Stimulated activated CD8-positive, alpha-beta memory T cell treated with anti-CD3 and anti-CD28 coated beads, Interleukin-7, amount 100 ng/mL, for 24 hours (primary cell): ENCODE data around the gene PLGRKT.
"Not testable (repeated sequence)": the region's sequence is repeated elsewhere in the genome, so short reads cannot be mapped to it uniquely, and the experiment has no call there.

Experiments
- DNase-seq: peaks from one replicate; pipeline ENCODE4 v3.0.0-alpha.2; 2020; ENCODE audit warnings: low read depth

Gene PLGRKT

GRCh38 chr9:5450359-5451091, 12.8 kb upstream of the PLGRKT start, which contains the start of gene CD274:
TSS of gene CD274 (plus strand) at chr9:5450542. CDS start at chr9:5456114, 5,572 bp downstream.
- DNase-seq, result peak; percentile 58

DNA sequence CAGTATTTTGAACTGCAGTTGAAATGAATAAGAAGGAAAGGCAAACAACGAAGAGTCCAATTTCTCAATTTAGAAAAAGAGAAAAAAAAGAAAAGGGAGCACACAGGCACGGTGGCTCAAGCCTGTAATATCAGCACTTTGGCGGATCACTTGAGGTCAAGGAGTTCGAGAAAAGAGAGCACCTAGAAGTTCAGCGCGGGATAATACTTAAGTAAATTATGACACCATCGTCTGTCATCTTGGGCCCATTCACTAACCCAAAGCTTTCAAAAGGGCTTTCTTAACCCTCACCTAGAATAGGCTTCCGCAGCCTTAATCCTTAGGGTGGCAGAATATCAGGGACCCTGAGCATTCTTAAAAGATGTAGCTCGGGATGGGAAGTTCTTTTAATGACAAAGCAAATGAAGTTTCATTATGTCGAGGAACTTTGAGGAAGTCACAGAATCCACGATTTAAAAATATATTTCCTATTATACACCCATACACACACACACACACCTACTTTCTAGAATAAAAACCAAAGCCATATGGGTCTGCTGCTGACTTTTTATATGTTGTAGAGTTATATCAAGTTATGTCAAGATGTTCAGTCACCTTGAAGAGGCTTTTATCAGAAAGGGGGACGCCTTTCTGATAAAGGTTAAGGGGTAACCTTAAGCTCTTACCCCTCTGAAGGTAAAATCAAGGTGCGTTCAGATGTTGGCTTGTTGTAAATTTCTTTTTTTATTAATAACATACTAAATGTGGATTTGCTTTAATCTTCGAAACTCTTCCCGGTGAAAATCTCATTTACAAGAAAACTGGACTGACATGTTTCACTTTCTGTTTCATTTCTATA, 12.0 kb upstream of the PLGRKT start:
- no peak for DNase-seq

- DNase-seq, result no peak
These were observed 11.0 kb upstream of the PLGRKT start for GRCh38 chr9:5448461-5449435.

DNA sequence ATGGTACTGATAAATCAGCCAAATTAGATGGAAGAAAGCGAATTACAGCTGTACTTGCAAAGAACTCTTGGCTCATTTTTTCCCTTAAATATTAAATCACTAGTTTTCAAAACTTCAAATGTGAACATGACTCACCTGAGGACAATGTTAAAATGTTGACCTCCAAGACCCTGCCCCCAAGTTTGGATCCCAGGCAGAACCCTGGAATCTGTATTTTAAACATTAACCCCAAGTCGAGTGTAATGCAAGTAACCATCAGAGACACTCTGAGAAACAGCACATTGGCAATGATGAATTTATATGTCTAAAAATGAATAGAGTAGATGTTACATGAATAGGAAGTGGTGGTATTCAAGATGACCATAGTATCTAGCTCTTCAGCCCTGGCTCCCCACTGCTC, 10.3 kb upstream of the PLGRKT start:
- no peak for DNase-seq

DNA sequence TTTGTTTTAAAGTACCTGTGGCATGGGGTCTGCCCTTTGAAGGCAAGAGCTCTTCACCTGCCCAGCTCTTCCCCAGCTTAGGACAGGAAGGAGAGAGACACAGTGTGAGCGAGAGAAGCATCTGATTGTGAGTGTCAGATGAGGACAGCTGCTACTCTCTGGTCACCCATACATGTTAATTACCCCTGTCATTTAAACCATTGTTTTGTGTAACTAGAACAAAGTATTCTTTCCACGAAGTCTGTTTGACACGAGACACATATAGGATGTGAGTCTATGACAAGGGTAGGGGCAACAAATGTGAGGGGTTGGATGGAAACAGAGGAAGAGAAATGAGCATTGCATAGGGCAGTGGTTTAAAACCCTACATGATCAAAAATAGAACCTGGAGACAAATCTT, 9.6 kb upstream of the PLGRKT start:
- no peak for DNase-seq

DNA sequence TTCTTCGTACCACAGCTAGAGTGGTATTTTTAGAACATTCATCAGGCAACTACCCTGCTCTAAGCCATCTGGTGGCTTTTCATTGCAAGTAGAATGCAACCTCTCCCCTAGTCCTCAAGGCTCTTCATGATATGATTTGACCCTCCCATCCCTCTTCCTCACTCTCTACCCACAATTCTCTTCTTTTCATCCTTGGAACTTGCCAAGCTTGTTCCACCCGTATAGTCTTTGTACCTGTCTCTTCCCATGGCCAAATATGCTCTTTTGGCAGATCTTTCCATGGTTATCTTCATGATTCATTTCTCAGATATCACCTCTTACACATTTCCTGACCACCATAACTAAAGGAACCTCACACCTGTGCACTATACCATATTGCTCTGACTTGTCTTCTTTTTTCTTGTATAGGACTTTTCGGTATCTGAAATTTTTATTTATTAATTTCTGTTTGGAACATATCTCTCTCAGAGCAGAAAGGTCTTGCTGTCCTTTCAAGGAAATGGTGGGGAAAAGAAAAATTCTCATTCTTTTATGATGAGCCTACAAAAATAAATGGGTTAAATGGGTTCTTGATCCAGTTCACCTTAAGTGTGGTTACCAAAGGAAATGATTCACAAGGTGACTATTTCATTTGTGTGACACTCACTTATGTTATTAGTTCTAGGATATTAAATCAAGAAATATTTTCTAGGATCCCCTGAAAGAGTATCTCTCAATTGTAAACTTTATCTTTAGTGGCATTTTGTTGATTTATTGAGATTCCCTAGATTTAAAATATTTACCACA, 8.9 kb upstream of the PLGRKT start:
- no peak for DNase-seq

DNA sequence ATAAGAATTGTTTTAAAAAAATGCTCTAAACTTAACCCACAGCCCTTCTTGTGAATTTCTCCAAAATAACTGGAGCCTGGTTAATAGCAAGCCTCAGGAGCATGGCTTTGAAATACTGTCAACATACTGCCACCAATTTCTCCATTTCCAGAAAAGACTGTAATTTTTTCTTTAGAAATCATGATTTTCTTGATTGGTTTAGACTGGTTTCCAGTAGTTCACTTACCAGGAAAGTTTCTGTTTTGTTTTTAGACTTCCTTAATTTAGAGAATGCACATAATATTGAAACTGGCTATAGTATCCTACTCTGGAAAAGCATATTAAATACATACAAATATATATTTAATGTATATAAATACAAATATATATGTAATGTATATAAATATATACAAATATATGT, 8.2 kb upstream of the PLGRKT start:
- no peak for DNase-seq

DNA sequence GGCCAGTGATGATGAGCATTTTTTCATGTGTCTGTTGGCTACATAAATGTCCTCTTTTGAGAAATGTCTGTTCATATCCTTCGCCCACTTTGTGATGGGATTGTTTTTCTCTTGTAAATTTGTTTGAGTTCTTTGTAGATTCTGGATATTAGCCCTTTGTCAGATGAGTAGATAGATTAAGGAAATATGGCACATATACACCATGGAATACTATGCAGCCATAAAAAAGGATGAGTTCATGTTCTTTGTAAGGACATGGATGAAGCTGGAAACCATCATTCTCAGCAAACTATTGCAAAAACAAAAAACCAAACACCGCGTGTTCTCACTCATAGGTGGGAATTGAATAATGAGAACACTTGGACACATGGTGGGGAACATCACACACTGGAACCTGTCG, 7.4 kb upstream of the PLGRKT start:
- not testable (repeated sequence) for DNase-seq

- no peak for DNase-seq
These were observed 6.1 kb upstream of the PLGRKT start for GRCh38 chr9:5443850-5444249.

DNA sequence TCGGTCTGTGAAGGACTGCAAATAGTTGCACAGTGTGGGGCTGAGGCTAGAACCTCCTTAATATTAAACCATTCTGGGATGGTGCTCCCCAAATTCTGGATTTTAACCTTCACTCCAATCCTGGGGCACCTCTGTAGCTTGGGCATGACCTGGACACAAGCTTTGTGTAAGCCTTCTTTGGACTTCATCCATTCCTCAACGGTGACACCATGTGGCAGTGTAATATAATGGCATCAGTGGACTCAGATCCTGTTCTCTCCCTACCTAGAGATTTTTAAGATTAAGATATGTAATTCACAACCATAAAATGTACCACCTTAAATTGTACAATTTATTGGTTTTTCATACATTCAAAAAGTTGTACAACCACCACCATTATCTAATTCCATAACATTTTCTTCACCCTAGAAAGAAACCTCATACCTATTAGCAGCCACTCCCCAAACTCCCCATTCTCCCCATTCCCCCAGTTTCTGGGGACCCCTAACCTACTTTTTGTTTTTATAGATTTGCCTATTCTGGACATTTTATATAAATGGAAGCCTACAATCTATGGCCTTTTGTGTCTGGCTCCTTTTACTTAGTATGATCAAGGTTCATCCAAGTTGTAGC, 4.8 kb upstream of the PLGRKT start:
- no peak for DNase-seq

- DNase-seq, result no peak
These were observed 3.3 kb upstream of the PLGRKT start for GRCh38 chr9:5441043-5441442.

DNA sequence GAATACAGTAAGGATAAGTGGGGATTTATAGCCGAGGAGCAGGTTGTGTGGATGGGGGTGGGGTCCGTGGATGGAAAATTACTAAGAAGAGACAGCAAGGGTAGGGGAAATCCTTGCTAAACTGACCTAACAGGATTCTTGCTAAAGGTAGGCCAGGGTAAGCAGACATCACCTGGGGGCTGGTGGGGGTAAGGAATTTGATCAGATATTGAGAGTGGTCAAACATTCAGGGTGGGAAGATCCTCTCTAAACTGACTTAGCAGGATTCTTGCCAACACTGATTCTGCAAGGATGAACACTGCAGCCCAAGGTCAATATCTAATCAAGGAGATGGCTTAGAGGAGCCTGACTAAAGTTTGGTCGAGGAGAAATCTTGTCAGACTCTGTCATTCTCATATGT, 2.7 kb upstream of the PLGRKT start:
- no peak for DNase-seq

GRCh38 chr9:5438301-5439162, 807 bp upstream of the PLGRKT start:
- DNase-seq, result peak; percentile 30

DNA sequence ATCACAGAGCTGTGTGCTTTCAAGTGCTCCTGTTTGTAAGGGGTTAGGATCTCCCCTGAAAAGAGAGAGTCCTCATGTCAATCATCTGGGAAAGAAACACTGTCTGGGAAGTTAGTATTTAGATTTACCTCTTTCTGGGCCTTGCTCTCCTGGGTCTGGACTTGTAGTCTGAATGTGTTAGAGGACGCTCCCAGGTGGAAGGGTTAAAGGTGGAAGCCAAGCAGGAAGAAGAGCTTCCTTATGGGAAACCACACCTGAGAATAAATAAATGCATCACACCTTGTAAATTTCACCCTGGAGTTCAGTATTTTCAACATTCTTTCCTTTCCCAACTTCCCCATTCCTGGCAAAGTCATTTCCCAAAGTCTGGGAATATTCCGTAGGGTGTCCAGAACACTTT, 1.3 kb downstream of the PLGRKT start:
- DNase-seq, result no peak

- no peak for DNase-seq
These were observed 1.8 kb downstream of the PLGRKT start for GRCh38 chr9:5435912-5436311.

GRCh38 chr9:5433841-5434810, 3.6 kb downstream of the PLGRKT start:
- DNase-seq, result not testable (repeated sequence)

- DNase-seq, result not testable (repeated sequence)
These were observed 4.4 kb downstream of the PLGRKT start for GRCh38 chr9:5433328-5433727.

DNA sequence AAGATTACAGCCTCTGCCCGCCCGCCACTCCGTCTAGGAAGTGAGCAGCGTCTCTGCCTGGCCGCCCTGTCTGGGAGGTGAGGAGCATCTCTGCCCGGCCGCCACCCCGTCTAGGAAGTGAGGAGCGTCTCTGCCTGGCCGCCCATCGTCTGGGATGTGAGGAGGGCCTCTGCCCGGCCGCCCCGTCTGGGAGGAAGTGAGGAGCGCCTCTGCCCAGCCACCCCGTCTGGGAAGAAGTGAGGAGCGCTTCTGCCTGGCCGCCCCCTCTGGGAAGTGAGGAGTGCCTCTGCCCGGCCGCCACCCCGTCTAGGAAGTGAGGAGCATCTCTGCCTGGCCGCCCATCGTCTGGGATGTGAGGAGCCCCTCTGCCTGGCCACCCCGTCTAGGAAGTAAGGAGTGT, 4.8 kb downstream of the PLGRKT start:
- not testable (repeated sequence) for DNase-seq

DNA sequence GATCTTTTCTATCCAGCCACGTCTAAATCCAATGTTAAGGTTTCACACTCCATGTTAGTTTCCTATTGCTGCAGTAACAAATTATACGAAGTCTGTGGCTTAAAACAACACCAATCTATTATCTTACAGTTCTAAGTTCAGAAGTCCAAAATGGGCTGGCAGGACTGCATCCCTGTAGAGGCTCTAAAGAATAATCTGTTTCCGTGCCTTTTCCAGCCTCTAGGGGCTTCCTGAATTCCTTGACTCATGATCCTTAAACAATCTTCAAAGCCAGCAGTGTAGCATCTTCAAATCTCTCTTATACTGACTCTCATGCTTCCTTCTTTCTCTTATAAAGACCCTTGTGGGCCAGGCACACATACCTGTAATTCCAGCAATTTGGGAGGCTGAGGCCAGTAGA, 6.8 kb downstream of the PLGRKT start:
- no peak for DNase-seq
